Raji (cell line): Measurements from ENCODE around the gene CPTP.

Source experiments
- POLR2A ChIP-seq: IDR thresholded peaks from 2 replicates; pipeline ENCODE4 v1.6.1; 2011; ENCODE audit warnings: low read depth, low read length, control low read depth; ENCODE audit not compliant: insufficient read depth

CPTP gene

GRCh38 chr1:1320666-1321448, 3.7 kb upstream of the CPTP start:
- no peak for TF ChIP-seq POLR2A

GRCh38 chr1:1321477-1321876, 3.1 kb upstream of the CPTP start:
- TF ChIP-seq POLR2A = no peak

- no peak for TF ChIP-seq POLR2A
Observed at GRCh38 chr1:1322418-1322817, 2.2 kb upstream of the CPTP start.

DNA sequence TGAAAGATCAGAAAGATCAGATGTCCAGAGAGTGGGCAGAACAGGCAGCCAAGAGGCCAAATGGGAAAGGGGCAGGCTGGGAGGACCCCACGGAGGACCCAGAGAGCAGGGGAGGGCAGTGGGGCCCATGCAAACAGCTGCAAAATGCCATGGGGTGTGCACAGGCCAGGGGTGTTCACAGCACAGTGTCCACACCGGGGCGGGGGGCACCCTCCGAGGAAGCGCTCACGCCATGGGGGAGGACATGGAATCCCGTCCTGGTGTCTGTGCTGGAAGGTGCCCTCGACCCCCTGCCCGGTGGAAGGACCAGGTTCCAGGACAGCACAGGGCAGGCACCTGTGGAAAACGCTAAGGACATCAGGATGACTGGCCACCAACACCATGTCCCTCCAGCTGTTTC, 1.6 kb upstream of the CPTP start:
- no peak for TF ChIP-seq POLR2A

GRCh38 chr1:1324084-1324523, 498 bp upstream of the CPTP start:
- TF ChIP-seq POLR2A = no peak

DNA sequence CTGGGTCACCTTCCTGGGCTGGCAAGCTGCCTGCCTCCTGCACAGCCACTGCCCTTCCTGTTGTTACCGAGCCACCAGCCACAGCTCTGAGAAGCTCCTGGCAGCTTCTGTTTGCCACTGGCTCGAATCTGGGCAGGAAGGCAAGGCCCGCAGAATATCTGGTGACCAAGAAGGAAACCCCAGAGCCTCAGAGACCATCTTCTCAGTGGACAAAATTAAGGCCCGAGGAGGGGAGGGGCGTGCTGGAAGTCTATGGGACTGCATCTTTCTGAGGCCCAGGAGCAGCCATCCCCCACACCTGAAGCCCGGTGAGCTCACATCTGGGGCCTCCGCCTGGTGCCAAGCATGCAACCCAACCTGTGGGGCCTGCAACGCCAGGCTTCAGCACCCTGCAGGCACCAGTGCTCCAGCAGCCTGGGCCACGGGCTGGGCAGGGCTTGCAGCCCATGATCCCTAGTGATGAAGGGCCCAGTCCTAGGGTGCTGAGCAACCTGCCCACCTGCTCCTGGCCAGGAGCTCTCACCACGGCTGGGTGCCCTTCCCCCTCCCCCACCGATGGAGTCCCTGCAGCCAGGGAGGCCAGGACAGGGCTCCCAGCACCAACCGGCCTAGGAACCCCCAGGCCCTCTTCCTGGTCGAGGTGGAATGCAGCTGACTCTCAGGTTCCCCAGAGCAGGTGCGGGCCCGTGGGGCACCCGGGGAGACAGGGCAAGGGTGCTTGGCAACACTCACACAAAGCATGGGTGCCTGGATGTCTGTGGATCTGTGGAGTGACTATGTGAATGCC, 879 bp downstream of the CPTP start:
- TF ChIP-seq POLR2A = no peak

GRCh38 chr1:1326075-1326605, 1.5 kb downstream of the CPTP start:
- no peak for TF ChIP-seq POLR2A

DNA sequence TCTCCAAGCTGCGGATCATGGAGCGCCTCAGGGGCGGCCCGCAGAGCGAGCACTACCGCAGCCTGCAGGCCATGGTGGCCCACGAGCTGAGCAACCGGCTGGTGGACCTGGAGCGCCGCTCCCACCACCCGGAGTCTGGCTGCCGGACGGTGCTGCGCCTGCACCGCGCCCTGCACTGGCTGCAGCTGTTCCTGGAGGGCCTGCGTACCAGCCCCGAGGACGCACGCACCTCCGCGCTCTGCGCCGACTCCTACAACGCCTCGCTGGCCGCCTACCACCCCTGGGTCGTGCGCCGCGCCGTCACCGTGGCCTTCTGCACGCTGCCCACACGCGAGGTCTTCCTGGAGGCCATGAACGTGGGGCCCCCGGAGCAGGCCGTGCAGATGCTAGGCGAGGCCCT, 2.7 kb downstream of the CPTP start:
- TF ChIP-seq POLR2A = no peak

GRCh38 chr1:1328254-1328653, 3.7 kb downstream of the CPTP start:
- TF ChIP-seq POLR2A = no peak

GRCh38 chr1:1329304-1330210, 5.0 kb downstream of the CPTP start:
- TF ChIP-seq POLR2A = peak; percentile 44

DNA sequence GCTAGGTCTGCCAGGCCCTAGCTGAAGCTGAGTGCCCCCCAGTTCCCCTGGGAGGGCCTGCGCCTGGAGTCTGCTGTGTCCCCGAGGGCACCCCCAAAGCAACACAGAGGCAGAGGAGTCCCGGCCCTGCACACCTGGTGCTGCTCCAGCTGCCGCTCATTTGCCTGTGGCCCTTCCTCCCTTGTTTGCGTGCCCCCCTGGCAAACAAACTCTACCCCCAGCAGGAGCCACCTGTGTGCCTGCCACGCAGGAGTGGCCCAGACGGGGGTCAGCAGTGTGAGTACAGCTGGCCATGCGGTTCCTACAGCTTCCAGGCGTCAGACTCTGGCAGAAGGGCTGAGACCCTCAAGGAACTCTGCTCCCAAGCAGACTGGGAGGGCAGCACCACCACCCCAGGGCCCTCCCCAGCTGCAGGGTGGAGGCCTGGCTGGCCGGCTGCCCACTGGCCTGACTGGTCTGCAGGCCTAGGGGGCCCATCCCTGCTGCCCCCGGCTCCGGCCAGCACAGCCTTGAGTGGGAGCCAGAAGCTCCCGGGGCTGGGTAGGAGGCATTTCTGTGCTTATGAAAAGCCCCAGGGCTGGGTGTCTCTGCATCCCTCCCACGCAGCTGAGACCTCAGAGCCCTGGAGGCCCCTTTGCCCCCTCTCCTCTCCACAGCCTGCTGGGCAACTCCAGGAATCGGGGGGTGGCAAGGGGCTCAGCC, 5.9 kb downstream of the CPTP start:
- peak; percentile 16; the same call in 1 of the 2 replicates for TF ChIP-seq POLR2A

- TF ChIP-seq POLR2A = no peak
Observed at GRCh38 chr1:1331068-1331965, 6.7 kb downstream of the CPTP start, which contains the start of gene TAS1R3. Gene TAS1R3 (plus strand): TSS chr1:1331280. CDS start chr1:1331346, 66 bp downstream.

DNA sequence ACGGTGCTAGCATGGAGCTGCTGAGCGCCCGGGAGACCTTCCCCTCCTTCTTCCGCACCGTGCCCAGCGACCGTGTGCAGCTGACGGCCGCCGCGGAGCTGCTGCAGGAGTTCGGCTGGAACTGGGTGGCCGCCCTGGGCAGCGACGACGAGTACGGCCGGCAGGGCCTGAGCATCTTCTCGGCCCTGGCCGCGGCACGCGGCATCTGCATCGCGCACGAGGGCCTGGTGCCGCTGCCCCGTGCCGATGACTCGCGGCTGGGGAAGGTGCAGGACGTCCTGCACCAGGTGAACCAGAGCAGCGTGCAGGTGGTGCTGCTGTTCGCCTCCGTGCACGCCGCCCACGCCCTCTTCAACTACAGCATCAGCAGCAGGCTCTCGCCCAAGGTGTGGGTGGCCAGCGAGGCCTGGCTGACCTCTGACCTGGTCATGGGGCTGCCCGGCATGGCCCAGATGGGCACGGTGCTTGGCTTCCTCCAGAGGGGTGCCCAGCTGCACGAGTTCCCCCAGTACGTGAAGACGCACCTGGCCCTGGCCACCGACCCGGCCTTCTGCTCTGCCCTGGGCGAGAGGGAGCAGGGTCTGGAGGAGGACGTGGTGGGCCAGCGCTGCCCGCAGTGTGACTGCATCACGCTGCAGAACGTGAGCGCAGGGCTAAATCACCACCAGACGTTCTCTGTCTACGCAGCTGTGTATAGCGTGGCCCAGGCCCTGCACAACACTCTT, 7.6 kb downstream of the CPTP start:
- no peak for TF ChIP-seq POLR2A
